CD14-positive monocyte (primary cell): Measurements from ENCODE around the gene RAF1. TPM values are rescaled to one million over a fixed set of nuclear protein-coding genes. Genes with fewer than 3 reads are reported as not detected.

Experiments
- DNase-seq, 3 donors: peaks; one replicate each; pipeline ENCODE4 v3.0.0-alpha.2; 2011 to 2022
- H2AFZ ChIP-seq: 2 replicates; pipeline ENCODE4 v1.6.0; 2012; ENCODE audit warnings: mild to moderate bottlenecking, low read depth, low read length, inconsistent platforms; ENCODE audit not compliant: insufficient read depth, poor library complexity, severe bottlenecking
- H3K27ac ChIP-seq, 2 donors: 1 replicate in 1 of 2; 2 replicates in 1 of 2; pipeline ENCODE4 v1.5.1; 2012 to 2013; ENCODE audit warnings: low read length in 2 of 2, control low read depth in 1 of 2, inconsistent platforms in 1 of 2, low read depth in 1 of 2, mild to moderate bottlenecking in 1 of 2
- H3K27me3 ChIP-seq, 2 donors: one replicate each; pipeline versions ENCODE4 v1.6.0 to v1.6.1; 2011 to 2013; ENCODE audit warnings: low read length in 2 of 2; ENCODE audit not compliant: control insufficient read depth in 2 of 2, insufficient read depth in 2 of 2
- H3K36me3 ChIP-seq, 2 donors: replicated peaks in 1 of 2; 1 replicate in 1 of 2; 2 replicates in 1 of 2; pipeline versions ENCODE4 v1.5.1 to v1.6.1; 2012 to 2013; ENCODE audit warnings: low read length in 2 of 2, control low read depth in 1 of 2, inconsistent platforms in 1 of 2, mild to moderate bottlenecking in 1 of 2; ENCODE audit not compliant: insufficient read depth in 2 of 2, control insufficient read depth in 1 of 2
- H3K4me1 ChIP-seq, 2 donors: 1 replicate in 1 of 2; 2 replicates in 1 of 2; pipeline versions ENCODE4 v1.5.1 to v1.6.1; 2012 to 2013; ENCODE audit warnings: low read length in 2 of 2, control low read depth in 1 of 2, inconsistent platforms in 1 of 2, mild to moderate bottlenecking in 1 of 2, moderate library complexity in 1 of 2; ENCODE audit not compliant: insufficient read depth in 2 of 2, control insufficient read depth in 1 of 2
- H3K4me2 ChIP-seq: replicated peaks from 2 replicates; pipeline ENCODE3; 2012; ENCODE audit warnings: low read length, moderate library complexity, mild to moderate bottlenecking; ENCODE audit not compliant: poor library complexity, severe bottlenecking; ENCODE audit errors: extremely low read depth
- H3K4me3 ChIP-seq, 3 experiments: fragments of 200-600 bp in 1 of 3; sonication (generic) in 1 of 3; replicated peaks in 1 of 3; 1 replicate in 2 of 3; 2 replicates in 1 of 3; pipeline ENCODE4 v1.5.1; 2011 to 2013; ENCODE audit warnings: low read length in 3 of 3, mild to moderate bottlenecking in 3 of 3, control low read depth in 2 of 3, low read depth in 2 of 3, inconsistent platforms in 1 of 3, moderate library complexity in 1 of 3
- H3K79me2 ChIP-seq: 2 replicates; pipeline ENCODE4 v1.6.0; 2012; ENCODE audit warnings: mild to moderate bottlenecking, control low read depth, inconsistent platforms, low read length, moderate library complexity; ENCODE audit not compliant: insufficient read depth
- H3K9ac ChIP-seq: 2 replicates; pipeline ENCODE4 v1.6.0; 2017; ENCODE audit warnings: low read length, mild to moderate bottlenecking; ENCODE audit not compliant: insufficient read depth, poor library complexity, severe bottlenecking
- H3K9me3 ChIP-seq, 2 donors: replicated peaks in 1 of 2; 1 replicate in 1 of 2; 2 replicates in 1 of 2; pipeline versions ENCODE4 v1.5.1 to v1.6.1; 2012 to 2013; ENCODE audit warnings: low read length in 2 of 2, control low read depth in 1 of 2; ENCODE audit not compliant: control insufficient read depth in 1 of 2, insufficient read depth in 1 of 2
- H4K20me1 ChIP-seq: 2 replicates; pipeline ENCODE4 v1.6.0; 2012; ENCODE audit warnings: mild to moderate bottlenecking, low read length, control low read depth, moderate library complexity; ENCODE audit not compliant: insufficient read depth
- H3K27ac Mint-ChIP-seq, 7 donors: one replicate each; pipeline ENCODE4 v1.8.0; 2020; ENCODE audit warnings: mild to moderate bottlenecking in 7 of 7, mixed read lengths in 7 of 7, moderate library complexity in 6 of 7, inconsistent platforms in 2 of 7
- H3K27me3 Mint-ChIP-seq, 3 donors: one replicate each; pipeline ENCODE4 v1.8.0; 2021 to 2022; ENCODE audit warnings: low read depth in 3 of 3, mild to moderate bottlenecking in 3 of 3, mixed read lengths in 3 of 3, moderate library complexity in 3 of 3, inconsistent platforms in 1 of 3
- H3K36me3 Mint-ChIP-seq, 2 donors: one replicate each; pipeline ENCODE4 v1.8.0; 2020; ENCODE audit warnings: mixed read lengths in 2 of 2, inconsistent platforms in 1 of 2, mild to moderate bottlenecking in 1 of 2
- H3K4me1 Mint-ChIP-seq: one replicate; pipeline ENCODE4 v1.8.0; 2020; ENCODE audit warnings: mild to moderate bottlenecking, mixed read lengths
- H3K4me3 Mint-ChIP-seq, 2 donors: one replicate each; pipeline ENCODE4 v1.8.0; 2020; ENCODE audit warnings: mild to moderate bottlenecking in 2 of 2, mixed read lengths in 2 of 2, moderate library complexity in 1 of 2
- H3K9me3 Mint-ChIP-seq, 7 donors: one replicate each; pipeline ENCODE4 v1.8.0; 2020 to 2022; ENCODE audit warnings: mixed read lengths in 7 of 7, mild to moderate bottlenecking in 6 of 7, moderate library complexity in 6 of 7, inconsistent platforms in 2 of 7
- CTCF ChIP-seq: fragments of 200-600 bp; IDR thresholded peaks from one replicate; pipeline ENCODE4 v1.8.0; 2022; ENCODE audit warnings: antibody characterized with exemption, mild to moderate bottlenecking
- WGBS: methylation state at CpG from one replicate; pipeline ENCODE4 v1.1.5; 2013; ENCODE audit warnings: missing lambda C conversion rate; ENCODE audit not compliant: insufficient coverage; 5-methylcytosine and 5-hydroxymethylcytosine counted together
- intact Hi-C, 2 donors: fragments of 100-400 bp; cut with micrococcal nuclease; formaldehyde crosslinking; loops; one replicate each; pipeline versions ENCODE4 v1.15.0 to v1.15.1; 2023
- polyA plus RNA-seq, 3 donors: library from polyadenylated mRNA; depleted of rRNA in 1 of 3; unstranded in 2 of 3; stranded (reverse) in 1 of 3; fragments of 300-500 nt in 2 of 3; fragments of >200 nt in 1 of 3; fragmentation: Illumina TruSeq in 2 of 3; gene quantifications; 1 replicate in 2 of 3; 2 replicates in 1 of 3; pipeline ENCODE4 v1.2.3, GENCODE V29; 2012 to 2021

Gene RAF1
- polyA plus RNA-seq, 3 donors, result 73.0 to 181 (median 79.5) TPM

DNA sequence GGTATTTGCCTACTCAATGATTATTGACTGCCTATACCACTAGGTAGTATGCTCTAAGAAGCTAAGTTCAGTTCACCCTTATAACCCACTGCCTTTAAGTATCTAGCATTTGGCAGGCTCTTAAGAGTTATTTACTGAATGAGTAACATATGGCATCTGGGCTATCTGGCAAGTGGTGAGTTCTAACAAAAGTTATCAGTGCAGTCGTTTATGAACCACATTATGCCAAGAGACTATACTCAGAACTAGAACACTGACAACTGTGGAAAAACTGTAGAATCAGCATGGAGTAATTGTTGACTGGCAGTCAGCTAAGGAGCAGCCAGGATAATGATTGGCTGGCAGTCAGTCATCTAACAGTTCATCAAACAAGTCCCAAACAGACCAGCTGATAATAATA lies 25.8 kb downstream of the RAF1 start:
- Histone ChIP-seq H3K36me3 (peaks cover 5 to 28% of the 10 kb centered on the region in 2 donors), H3K9me3 (no peaks in the 10 kb centered on the region), H4K20me1 (peaks cover 78% of the 10 kb centered on the region), H3K4me3 (no peak overlapping the region), H3K4me1 (no peaks in the 10 kb centered on the region), H3K4me2 (no peak overlapping the region), H3K27ac (peak overlapping the region in 1 of 2 donors; percentile 21), H3K79me2 (peaks cover 94% of the 10 kb centered on the region), H3K9ac (no peak overlapping the region), H2AFZ (no peak overlapping the region), H3K27me3 (no peaks in the 10 kb centered on the region)
- no peak for TF ChIP-seq CTCF
- Mint-ChIP-seq H3K27ac (peak overlapping the region in 3 of 7 donors; percentile 20 to 77 (median 65)), H3K4me3 (no peak overlapping the region), H3K9me3 (peaks cover 0 to 5% (median 2%) of the 10 kb centered on the region in 7 donors), H3K4me1 (peaks cover 23% of the 10 kb centered on the region), H3K27me3 (peaks cover 0 to 2% (median 2%) of the 10 kb centered on the region in 3 donors), H3K36me3 (peaks cover 11 to 41% of the 10 kb centered on the region in 2 donors)
- WGBS, result no CpG with 5 or more reads among the region's 1 CpG
- intact Hi-C loops, result no loop called here
- no peak for DNase-seq

DNA sequence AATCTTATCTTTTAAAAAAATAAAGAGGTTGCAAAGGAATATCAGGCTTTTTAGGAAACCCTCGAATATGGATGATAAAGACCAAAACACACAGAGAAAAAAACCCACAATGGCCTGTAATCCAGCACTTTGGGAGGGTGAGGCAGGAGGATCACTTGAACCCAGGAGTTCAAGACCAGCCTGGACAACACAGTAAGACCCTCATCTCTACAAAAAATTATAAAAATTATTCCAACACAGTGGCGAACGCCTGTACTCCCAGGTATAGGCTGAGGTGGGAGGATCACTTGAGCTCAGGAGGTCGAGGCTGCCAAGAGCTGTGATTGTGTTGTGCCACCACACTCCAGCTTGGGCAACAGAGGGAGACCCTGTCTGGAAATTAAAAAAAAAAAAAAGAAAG lies 30.8 kb downstream of the RAF1 start:
- peaks cover 5 to 22% of the 10 kb centered on the region in 2 donors for H3K36me3 ChIP-seq
- Mint-ChIP-seq H3K9me3 (no peaks in the 10 kb centered on the region), H3K36me3 (peaks cover 8 to 31% of the 10 kb centered on the region in 2 donors), H3K27me3 (peaks cover 0 to 2% (median 0%) of the 10 kb centered on the region in 3 donors), H3K27ac (peak overlapping the region in 3 of 7 donors; percentile 7 to 35 (median 23)), H3K4me1 (peaks cover 26% of the 10 kb centered on the region), H3K4me3 (no peak overlapping the region)
- H3K9ac ChIP-seq, result no peak overlapping the region
- no peaks in the 10 kb centered on the region for H3K27me3 ChIP-seq
- TF ChIP-seq CTCF, result no peak
- WGBS, result no CpG with 5 or more reads among the region's 4 CpGs
- H3K4me2 ChIP-seq, result no peak overlapping the region
- DNase-seq, result no peak
- no peak overlapping the region for H2AFZ ChIP-seq
- peaks cover 0 to 10% of the 10 kb centered on the region in 2 donors for H3K4me1 ChIP-seq
- no peak overlapping the region for H3K27ac ChIP-seq
- no peaks in the 10 kb centered on the region for H3K9me3 ChIP-seq
- no peak overlapping the region for H3K4me3 ChIP-seq
- intact Hi-C loops, result no loop called here
- peaks cover 100% of the 10 kb centered on the region for H3K79me2 ChIP-seq
- H4K20me1 ChIP-seq, result peaks cover 97% of the 10 kb centered on the region
